ENCODE data around the gene EPSTI1. TPM values are rescaled to one million over a fixed set of nuclear protein-coding genes. Genes with fewer than 3 reads are reported as not detected.
A peak's percentile ranks its signal among the peaks of the same experiment; 100 is the strongest.

The EPSTI1 gene
- total RNA-seq, 1 experiment from 2014 or later: 0.69 TPM

DNA sequence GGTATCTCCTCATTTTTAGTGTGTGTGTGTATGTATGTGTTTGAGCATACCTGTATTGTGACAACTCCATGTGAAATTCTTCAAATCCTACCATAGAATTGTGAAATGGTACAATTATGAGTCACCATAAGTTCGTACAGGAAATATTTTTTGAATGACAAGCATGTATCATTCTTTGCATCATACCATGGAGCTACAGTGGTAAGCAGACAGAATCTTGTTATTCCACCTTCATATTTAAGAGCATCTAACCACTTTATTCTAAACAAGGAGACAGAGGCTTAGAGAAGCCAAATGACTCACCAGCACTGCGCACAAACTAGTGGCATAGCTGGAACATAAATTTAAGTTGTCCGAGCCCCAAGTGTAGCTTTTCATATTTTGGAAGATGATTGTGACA lies 4.5 kb upstream of the EPSTI1 start:
- BruUV-seq (replicated peaks): no TSS peak
- intact Hi-C loops (cut with micrococcal nuclease; ENCODE audit: unreplicated experiment) (no loop called here), in situ Hi-C loops (cut with HindIII; ENCODE audit: low pct_unique_long_range_greater_than_20kb, low sequenced_read_pairs) (no loop called here)
- peak; percentile 47 for DNase-seq (ENCODE audit: low read depth, low spot score)
- TF ChIP-seq, protein P1, sequence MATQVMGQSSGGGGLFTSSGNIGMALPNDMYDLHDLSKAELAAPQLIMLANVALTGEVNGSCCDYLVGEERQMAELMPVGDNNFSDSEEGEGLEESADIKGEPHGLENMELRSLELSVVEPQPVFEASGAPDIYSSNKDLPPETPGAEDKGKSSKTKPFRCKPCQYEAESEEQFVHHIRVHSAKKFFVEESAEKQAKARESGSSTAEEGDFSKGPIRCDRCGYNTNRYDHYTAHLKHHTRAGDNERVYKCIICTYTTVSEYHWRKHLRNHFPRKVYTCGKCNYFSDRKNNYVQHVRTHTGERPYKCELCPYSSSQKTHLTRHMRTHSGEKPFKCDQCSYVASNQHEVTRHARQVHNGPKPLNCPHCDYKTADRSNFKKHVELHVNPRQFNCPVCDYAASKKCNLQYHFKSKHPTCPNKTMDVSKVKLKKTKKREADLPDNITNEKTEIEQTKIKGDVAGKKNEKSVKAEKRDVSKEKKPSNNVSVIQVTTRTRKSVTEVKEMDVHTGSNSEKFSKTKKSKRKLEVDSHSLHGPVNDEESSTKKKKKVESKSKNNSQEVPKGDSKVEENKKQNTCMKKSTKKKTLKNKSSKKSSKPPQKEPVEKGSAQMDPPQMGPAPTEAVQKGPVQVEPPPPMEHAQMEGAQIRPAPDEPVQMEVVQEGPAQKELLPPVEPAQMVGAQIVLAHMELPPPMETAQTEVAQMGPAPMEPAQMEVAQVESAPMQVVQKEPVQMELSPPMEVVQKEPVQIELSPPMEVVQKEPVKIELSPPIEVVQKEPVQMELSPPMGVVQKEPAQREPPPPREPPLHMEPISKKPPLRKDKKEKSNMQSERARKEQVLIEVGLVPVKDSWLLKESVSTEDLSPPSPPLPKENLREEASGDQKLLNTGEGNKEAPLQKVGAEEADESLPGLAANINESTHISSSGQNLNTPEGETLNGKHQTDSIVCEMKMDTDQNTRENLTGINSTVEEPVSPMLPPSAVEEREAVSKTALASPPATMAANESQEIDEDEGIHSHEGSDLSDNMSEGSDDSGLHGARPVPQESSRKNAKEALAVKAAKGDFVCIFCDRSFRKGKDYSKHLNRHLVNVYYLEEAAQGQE (IDR thresholded peaks at IDR 0.05; ENCODE audit: insufficient read depth in 1 of 2, low read depth in 2 of 2, low read length in 1 of 2): no peak
- TF ChIP-seq, protein P2, sequence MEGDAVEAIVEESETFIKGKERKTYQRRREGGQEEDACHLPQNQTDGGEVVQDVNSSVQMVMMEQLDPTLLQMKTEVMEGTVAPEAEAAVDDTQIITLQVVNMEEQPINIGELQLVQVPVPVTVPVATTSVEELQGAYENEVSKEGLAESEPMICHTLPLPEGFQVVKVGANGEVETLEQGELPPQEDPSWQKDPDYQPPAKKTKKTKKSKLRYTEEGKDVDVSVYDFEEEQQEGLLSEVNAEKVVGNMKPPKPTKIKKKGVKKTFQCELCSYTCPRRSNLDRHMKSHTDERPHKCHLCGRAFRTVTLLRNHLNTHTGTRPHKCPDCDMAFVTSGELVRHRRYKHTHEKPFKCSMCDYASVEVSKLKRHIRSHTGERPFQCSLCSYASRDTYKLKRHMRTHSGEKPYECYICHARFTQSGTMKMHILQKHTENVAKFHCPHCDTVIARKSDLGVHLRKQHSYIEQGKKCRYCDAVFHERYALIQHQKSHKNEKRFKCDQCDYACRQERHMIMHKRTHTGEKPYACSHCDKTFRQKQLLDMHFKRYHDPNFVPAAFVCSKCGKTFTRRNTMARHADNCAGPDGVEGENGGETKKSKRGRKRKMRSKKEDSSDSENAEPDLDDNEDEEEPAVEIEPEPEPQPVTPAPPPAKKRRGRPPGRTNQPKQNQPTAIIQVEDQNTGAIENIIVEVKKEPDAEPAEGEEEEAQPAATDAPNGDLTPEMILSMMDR (IDR thresholded peaks at IDR 0.05): no peak
- TF ChIP-seq TCF7L2 (IDR thresholded peaks at IDR 0.05; ENCODE audit: low read depth, low read length) (no peak), SIN3A (IDR thresholded peaks at IDR 0.05; ENCODE audit: borderline replicate concordance, insufficient read depth, low read depth, low read length) (no peak), POLR2AphosphoS5 (IDR thresholded peaks at IDR 0.05; ENCODE audit: low read depth, low read length) (no peak)
- ATAC-seq: no peak
- ChIA-PET CTCF (no interaction called here), POLR2A (no interaction called here)
- no peaks in the 10 kb centered on the region for H3K4me1 ChIP-seq (ENCODE audit: control insufficient read depth, insufficient read depth, low read length)
- H3K9me3 ChIP-seq (ENCODE audit: control insufficient read depth, insufficient read depth, low read depth, low read length): no peaks in the 10 kb centered on the region
- H3K27ac ChIP-seq (ENCODE audit: low read length): no peak overlapping the region
- no peaks in the 10 kb centered on the region for H3K27me3 ChIP-seq (ENCODE audit: control insufficient read depth, insufficient read depth, low read length)
- H3K4me3 ChIP-seq (ENCODE audit: low read depth in 2 of 2, low read length in 2 of 2): no peak overlapping the region
- no peaks in the 10 kb centered on the region for H3K36me3 ChIP-seq (ENCODE audit: control insufficient read depth, insufficient read depth, low read length)

DNA sequence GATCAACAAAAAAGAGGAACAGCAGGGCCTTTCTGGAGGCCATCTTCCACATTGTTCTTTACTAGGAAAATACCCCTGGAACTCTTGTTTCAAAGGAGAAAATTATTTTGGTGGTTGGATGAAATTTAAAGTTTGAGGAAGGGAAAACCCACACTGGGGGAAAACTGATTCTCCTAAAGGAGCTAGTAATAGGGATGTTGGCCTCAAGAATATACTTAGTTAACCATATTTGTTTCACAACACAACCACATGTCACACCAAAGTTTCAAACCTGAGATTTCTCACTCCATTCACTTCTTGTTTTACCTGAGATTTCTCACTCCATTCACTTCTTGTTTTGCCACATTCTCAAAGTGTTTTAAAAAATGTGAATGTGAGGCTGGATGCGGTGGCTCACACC lies 2.8 kb upstream of the EPSTI1 start:
- in situ Hi-C loops (cut with HindIII; ENCODE audit: low pct_unique_long_range_greater_than_20kb, low sequenced_read_pairs) (no loop called here), intact Hi-C loops (cut with micrococcal nuclease; ENCODE audit: unreplicated experiment) (no loop called here)
- no TSS peak for BruUV-seq (replicated peaks)
- ATAC-seq (no peak), DNase-seq (ENCODE audit: low read depth, low spot score) (no peak)
- Histone ChIP-seq H3K27me3 (ENCODE audit: control insufficient read depth, insufficient read depth, low read length) (no peaks in the 10 kb centered on the region), H3K36me3 (ENCODE audit: control insufficient read depth, insufficient read depth, low read length) (no peaks in the 10 kb centered on the region), H3K4me3 (ENCODE audit: low read depth in 2 of 2, low read length in 2 of 2) (no peak overlapping the region), H3K4me1 (ENCODE audit: control insufficient read depth, insufficient read depth, low read length) (no peaks in the 10 kb centered on the region), H3K9me3 (ENCODE audit: control insufficient read depth, insufficient read depth, low read depth, low read length) (no peaks in the 10 kb centered on the region), H3K27ac (ENCODE audit: low read length) (no peak overlapping the region)
- CTCF ChIA-PET: no interaction called here
- TF ChIP-seq SIN3A (IDR thresholded peaks at IDR 0.05; ENCODE audit: borderline replicate concordance, insufficient read depth, low read depth, low read length): no peak
- TF ChIP-seq, protein P2 (IDR thresholded peaks at IDR 0.05): no peak
- TF ChIP-seq, protein P1 (IDR thresholded peaks at IDR 0.05; ENCODE audit: insufficient read depth in 1 of 2, low read depth in 2 of 2, low read length in 1 of 2): no peak
- no peak for TF ChIP-seq POLR2AphosphoS5 (IDR thresholded peaks at IDR 0.05; ENCODE audit: low read depth, low read length)
- TF ChIP-seq TCF7L2 (IDR thresholded peaks at IDR 0.05; ENCODE audit: low read depth, low read length): no peak
- POLR2A ChIA-PET: no interaction called here
